Fibroblast of mammary gland (primary cell): ENCODE measurements around the gene PEX13.
"Not testable (repeated sequence)": the region's sequence is repeated elsewhere in the genome, so short reads cannot be mapped to it uniquely, and the experiment has no call there.

ENCODE experiments used
- DNase-seq: peaks from one replicate; pipeline ENCODE4 v3.0.0-alpha.2; 2010; ENCODE audit warnings: low read depth
- H3K4me3 ChIP-seq: 2 replicates; pipeline ENCODE4 v1.5.1; 2011; ENCODE audit warnings: low read depth, mild to moderate bottlenecking, low read length, moderate library complexity; ENCODE audit not compliant: control insufficient read depth
- CTCF ChIP-seq: conservative IDR thresholded peaks from 2 replicates; pipeline ENCODE4 v1.5.1; 2011; ENCODE audit warnings: low read depth, low read length, inconsistent platforms; ENCODE audit not compliant: control insufficient read depth, insufficient read depth

PEX13 gene

GRCh38 chr2:60976875-60977561, 40.5 kb upstream of the PEX13 start:
- TF ChIP-seq CTCF, result no peak
- DNase-seq, result no peak
- H3K4me3 ChIP-seq, result no peak overlapping the region

GRCh38 chr2:60977562-60977895, 40.0 kb upstream of the PEX13 start:
- TF ChIP-seq CTCF, result no peak
- no peak overlapping the region for H3K4me3 ChIP-seq
- no peak for DNase-seq

- TF ChIP-seq CTCF, result no peak
- no peak for DNase-seq
- no peak overlapping the region for H3K4me3 ChIP-seq
Observed at GRCh38 chr2:60979231-60979630, 38.3 kb upstream of the PEX13 start.

GRCh38 chr2:60980071-60980815, 37.3 kb upstream of the PEX13 start:
- TF ChIP-seq CTCF, result no peak
- no peak overlapping the region for H3K4me3 ChIP-seq
- no peak for DNase-seq

- H3K4me3 ChIP-seq, DNase-seq: not testable (repeated sequence)
Observed at GRCh38 chr2:60982066-60982465, 35.5 kb upstream of the PEX13 start.

- no peak for TF ChIP-seq CTCF
- H3K4me3 ChIP-seq, result no peak overlapping the region
Observed at GRCh38 chr2:60984720-60985119, 32.8 kb upstream of the PEX13 start.

GRCh38 chr2:60987041-60987440, 30.5 kb upstream of the PEX13 start:
- TF ChIP-seq CTCF, result no peak
- no peak overlapping the region for H3K4me3 ChIP-seq
- no peak for DNase-seq

More at GRCh38 chr2:60984720-60985119, 32.8 kb upstream of the PEX13 start:
- DNase-seq, result no peak

GRCh38 chr2:60987656-60988055, 29.9 kb upstream of the PEX13 start:
- DNase-seq, H3K4me3 ChIP-seq: not testable (repeated sequence)
